Left forelimb (tissue), 1 donor: Measurements from ENCODE around the gene R3HDM4.

Source experiments
- DNase-seq: peaks from one replicate; pipeline ENCODE4 v3.0.0-alpha.2; 2018; ENCODE audit warnings: low spot score

Gene R3HDM4

GRCh38 chr19:947090-947706 is 34.2 kb upstream of the R3HDM4 start:
- no peak for DNase-seq

DNA sequence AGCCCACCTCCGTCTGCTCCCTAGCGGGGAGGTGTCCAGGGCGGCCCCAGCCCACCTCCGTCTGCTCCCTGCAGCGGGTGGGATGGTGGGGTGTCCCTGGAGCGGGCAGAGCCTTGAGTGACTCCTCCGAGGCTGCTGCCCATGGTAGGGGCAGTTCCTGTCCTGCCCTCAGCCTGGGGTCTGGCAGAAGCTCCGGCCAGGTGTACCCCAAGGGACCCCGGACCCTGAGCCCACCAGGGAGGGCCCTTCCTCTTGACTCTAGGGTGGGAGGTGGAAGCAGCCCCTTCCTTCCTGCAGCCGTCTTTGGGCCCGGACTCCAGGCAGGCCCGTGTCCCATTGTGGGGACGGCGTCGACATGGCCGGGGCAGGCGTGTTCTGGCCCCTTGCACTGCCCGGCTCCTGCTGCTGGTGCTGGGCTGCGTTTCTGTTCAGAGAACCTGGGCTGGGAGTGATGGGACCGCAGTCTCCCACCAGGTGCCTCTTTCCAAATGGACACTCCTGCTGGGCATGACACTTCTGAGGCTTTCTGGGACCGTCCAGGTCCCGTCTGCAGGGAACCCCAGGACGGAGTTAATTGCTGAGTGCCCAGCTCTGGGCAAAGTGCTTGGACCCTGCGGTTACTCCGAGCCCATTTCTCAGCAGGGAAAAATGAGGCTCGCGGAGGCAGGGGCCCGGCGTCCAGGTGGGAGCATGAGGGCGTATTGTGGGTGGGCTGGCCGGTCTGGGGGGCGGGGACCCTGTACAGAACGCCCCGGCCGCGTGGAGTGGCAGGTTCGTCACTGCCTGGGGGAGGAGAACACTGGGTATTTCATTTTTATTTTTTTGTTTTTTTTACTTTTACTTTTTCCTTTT is 32.6 kb upstream of the R3HDM4 start:
- DNase-seq: no peak

GRCh38 chr19:944663-945241 is 31.7 kb upstream of the R3HDM4 start:
- no peak for DNase-seq

GRCh38 chr19:944171-944567 is 31.1 kb upstream of the R3HDM4 start:
- no peak for DNase-seq

DNA sequence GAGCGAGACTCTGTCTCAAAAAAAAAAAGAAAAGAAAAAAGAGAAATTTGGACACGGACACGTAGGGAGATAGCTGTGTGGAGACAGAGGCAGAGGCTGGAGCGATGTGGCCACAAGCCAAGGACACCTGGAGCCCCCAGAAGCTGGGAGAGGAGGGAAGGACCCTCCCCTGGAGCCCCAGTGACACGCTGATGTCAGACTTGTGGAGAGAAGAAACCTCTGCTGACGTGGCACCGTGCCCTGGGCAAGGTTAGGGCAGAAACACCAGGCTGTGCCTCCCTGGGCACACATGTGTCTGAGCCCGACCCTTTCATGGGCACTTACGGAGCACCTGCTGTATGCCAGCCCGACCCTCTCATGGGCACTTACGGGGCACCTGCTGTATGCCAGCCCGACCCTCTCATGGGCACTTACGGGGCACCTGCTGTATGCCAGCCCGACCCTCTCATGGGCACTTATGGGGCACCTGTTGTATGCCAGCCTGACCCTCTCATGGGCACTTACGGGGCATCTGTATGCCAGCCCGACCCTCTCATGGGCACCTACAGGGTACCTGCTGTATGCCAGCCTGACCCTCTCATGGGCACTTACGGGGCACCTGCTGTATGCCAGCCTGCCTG is 30.6 kb upstream of the R3HDM4 start:
- no peak for DNase-seq

- DNase-seq: no peak
Observed at GRCh38 chr19:942133-942645, 29.2 kb upstream of the R3HDM4 start.

- DNase-seq: no peak
Observed at GRCh38 chr19:941292-942132, 28.5 kb upstream of the R3HDM4 start.

DNA sequence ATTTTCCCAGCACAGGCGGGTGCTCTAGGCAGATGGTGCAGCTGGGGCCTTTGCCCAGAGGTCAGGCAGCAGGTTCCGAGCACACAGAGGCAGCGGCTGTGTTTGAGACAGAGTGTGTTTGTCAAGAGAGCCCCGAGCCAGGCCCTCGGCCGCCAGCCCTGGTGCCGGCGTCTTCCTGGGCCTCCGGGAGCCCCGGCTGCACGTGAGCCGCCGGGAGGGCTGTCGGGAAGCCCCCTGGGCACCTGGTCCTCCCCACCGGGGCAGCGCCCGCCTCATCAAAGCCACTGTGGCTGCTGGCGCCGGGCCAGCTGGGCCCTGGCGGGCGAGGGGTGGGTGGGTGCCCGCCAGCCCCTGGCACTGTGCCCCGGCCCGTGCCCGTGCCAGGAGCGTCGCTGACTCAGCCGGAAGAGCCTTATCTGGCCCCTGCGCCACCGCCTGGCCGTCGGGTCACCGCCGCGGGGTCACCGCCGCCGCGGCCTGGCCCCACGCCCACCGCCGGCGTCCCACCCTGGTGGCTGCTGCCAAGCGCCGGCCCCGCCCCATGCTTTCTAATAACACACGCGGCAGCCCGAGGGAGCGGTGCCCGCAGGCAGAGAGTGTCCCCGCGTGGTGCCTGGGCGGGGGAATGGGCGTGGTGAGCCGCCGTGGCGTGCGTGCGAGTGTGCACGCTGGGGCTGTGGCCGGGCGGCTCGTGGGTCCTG is 27.7 kb upstream of the R3HDM4 start:
- no peak for DNase-seq

- no peak for DNase-seq
Observed at GRCh38 chr19:939922-940321, 26.9 kb upstream of the R3HDM4 start.

DNA sequence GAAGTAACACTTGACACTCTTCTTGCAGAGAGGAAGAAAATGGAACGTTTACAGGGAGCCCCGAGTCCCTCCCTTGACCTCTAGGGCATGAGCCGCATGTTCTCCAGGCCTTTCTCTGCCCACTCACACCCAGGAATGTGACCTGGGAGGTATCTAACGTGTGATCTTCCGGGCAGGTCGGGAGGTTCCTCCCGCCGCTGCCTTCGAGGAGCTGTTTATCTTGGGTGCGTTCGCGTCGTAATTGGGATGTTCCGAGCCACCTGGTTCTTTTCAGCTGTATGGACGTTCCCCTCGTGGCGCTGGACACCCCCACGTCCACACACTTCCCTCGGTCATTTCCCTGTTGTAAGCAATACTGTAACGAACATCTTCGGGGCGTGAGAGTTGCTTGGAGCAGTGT is 26.4 kb upstream of the R3HDM4 start:
- DNase-seq: no peak

- no peak for DNase-seq
Observed at GRCh38 chr19:938233-938923, 25.4 kb upstream of the R3HDM4 start.

DNA sequence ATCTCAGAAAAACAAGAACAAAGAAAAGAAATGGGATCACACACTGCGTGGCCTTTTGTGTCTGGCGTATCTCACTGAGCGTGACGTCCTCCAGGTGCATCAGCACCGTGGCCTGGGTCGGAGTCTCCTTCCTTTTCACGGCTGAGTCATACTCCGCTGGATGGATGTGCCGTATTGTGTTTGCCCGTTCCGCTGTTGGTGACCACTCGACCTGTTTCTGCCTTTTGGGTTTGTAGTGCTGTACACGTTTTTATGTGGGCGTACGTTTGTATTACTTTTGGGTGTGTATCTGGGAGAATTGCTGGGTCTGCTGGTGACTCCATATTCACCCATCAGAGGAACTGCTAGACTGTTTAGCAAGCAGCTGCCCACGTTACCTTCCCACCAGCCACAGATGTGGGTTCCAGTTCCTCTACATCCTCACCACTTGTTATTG is 24.3 kb upstream of the R3HDM4 start:
- DNase-seq: no peak

- no peak for DNase-seq
Observed at GRCh38 chr19:936175-936546, 23.1 kb upstream of the R3HDM4 start.

- DNase-seq: peak; percentile 91
Observed at GRCh38 chr19:934865-935479, 22.0 kb upstream of the R3HDM4 start.

DNA sequence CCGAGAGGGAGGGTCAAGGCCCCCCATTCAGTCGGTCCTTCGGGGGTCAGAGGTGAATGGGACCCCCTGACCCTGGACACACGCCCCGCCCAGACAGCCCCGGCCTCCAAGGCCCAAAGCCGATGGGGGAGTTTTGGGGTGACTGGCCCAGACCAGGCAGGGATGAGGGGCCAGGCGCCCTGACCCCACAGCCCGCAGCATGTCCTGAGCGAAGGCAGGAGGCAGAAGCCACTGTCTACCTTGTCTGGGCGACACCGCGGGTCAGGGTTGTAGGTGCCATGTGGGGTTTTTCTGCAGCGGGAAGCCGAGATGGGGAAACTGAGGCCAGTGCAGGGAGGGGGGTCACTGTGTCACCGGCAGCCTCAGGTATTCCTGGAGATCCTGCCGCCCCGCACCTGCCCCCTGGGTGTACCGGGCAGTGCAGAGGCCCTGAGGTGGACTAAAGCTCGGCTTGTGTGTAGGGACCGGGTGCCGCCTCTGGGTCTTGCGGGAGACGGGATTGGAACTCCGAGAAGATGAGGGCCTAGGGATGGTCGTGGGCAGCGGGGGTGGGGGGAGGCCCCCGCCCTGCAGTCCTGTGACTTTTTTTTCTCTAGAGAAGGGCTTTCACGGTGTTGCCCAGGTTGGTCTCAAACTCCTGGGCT is 21.3 kb upstream of the R3HDM4 start:
- DNase-seq: no peak

DNA sequence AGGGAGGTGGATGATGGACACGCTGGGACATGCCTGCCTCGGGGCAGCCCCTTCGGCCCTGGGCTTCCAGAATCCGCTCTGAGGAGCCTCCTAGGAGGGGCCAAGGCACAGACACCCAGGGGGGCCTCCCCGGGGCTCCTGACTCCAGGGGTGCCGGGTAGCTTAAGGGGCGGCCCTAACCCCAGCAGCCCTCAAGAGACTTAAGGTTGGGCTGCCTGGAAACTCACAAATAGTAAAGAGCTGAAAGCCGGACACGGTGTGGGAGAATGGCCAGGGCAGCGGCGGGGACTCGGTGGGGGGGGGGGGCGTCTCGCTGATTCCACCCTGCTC is 20.5 kb upstream of the R3HDM4 start:
- no peak for DNase-seq

DNA sequence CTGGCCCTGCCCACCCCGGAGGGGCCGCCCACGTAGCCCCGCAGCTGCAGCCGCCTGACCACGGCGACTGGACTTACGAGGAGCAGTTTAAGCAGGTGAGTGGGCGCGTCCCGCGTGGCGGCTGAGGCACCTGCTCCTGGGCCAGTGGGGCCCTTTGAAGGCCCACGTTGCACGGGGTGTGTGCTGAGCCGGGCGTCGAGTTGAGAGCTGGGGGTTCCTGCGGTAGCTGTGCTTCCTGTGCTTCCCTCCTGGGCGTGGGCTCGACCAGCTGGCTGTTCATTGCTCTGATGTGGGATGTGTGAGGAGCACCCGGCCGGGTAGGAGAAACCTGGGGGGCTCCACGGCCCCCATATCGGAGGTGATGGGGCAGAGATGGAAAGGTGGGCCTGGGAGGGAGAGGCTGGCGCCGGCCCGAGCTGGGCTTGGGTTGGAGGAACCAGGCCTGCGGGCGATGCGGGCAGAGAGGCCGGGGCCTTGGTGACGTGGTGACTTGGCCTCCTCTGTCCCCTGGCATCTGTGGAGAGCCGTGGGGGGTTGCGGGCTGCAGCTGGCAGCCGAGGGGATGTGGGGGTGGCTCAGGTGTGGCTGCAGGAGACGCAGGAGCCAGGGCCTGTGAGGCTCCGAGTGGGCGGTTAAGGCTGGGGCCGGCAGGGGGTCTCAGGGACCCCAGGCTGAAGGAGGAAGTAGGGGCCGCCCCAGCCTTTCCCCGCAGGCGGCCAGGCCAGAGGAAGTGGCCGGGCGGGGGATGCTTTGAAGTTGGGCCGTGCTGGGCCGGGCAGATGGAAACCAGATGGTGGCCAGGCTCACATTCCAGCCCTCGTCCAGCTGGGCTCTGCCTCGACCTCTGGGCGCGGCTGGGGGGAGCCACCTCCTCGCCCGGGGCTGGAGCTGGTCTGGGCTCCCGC is 19.9 kb upstream of the R3HDM4 start:
- DNase-seq: peak; percentile 86

DNA sequence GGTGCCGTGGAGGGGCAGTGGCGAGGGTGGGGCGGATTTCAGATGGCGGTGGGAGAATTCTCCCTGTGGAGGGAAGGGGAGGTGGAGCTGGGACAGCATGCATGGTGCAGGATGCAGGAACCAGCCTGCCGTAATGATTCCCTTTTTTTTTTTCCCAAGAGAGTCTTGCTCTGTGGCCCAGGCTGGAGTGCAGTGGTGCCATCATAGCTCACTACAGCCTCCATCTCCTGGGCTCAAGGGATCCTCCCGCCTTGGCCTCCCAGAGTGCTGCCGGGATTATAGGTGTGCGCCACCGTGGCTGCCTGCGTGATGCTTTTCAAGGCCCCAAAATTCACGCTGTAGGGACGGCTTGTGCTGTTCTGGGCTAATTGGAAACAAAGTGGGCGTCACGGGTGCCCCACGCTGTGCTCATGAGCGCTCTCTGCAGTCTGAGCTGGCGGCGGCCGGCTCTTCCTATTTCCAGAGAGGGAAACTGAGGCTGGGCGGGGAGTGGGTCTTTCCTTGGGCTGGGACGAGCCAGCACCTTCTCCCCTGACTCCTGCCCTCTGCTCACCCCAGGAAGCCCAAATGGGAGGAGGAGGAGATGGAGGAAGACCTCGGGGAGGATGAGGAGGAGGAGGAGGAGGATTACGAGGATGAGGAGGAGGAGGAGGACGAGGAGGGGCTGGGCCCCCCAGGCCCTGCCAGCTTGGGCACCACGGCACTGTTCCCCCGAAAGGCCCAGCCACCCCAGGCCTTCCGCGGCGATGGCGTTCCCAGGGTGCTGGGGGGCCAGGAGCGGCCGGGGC is 19.0 kb upstream of the R3HDM4 start:
- no peak for DNase-seq
